Putamen (tissue), 1 donor: ENCODE measurements around the gene USP17L25.
"Not testable (repeated sequence)": the region's sequence is repeated elsewhere in the genome, so short reads cannot be mapped to it uniquely, and the experiment has no call there.

Source experiments
- DNase-seq: peaks from one replicate; pipeline ENCODE4 v3.0.0-alpha.2; 2016; ENCODE audit warnings: low spot score

USP17L25 gene, protein sequence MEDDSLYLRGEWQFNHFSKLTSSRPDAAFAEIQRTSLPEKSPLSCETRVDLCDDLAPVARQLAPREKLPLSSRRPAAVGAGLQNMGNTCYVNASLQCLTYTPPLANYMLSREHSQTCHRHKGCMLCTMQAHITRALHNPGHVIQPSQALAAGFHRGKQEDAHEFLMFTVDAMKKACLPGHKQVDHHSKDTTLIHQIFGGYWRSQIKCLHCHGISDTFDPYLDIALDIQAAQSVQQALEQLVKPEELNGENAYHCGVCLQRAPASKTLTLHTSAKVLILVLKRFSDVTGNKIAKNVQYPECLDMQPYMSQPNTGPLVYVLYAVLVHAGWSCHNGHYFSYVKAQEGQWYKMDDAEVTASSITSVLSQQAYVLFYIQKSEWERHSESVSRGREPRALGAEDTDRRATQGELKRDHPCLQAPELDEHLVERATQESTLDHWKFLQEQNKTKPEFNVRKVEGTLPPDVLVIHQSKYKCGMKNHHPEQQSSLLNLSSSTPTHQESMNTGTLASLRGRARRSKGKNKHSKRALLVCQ

DNA sequence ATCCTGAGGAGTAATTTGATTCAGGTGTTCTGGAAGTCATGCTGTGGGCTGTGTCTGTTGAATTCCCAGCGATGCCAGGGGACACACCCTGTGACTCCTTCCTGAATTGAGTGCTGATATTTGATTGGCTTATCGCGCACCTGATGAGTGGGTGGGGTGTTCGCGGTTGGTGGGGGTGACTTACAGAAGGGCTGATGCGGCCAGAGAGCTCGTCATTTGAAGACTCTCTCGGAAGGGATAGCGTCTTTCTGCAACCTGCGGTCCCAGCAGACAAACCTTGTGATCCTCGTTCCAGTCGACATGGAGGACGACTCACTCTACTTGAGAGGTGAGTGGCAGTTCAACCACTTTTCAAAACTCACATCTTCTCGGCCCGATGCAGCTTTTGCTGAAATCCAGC lies at the start of gene USP17L25:
USP17L25 (plus strand) TSS at position 301 of the 400 bp plus-strand sequence; CDS start at position 301, 0 bp downstream.
- not testable (repeated sequence) for DNase-seq

DNA sequence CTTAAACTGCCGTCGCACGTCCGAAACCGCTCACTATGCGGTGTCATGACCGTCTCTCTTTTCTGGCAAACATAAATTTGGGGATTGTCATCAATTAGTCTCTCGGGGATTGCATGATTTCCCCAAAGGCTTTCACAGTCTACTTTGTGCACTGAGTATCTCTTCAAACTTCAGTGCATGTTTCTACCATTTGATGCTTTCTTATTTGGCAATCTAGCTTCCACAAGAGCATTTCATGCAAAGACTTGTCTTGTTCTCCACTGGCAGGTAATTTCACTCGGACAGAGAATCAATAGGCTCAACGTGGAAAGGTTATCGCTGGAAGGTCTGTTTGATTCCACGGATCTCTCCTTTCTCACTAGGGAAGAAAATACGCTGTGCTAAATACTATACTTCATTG lies 5.5 kb upstream of the USP17L25 start:
- DNase-seq: not testable (repeated sequence)

DNA sequence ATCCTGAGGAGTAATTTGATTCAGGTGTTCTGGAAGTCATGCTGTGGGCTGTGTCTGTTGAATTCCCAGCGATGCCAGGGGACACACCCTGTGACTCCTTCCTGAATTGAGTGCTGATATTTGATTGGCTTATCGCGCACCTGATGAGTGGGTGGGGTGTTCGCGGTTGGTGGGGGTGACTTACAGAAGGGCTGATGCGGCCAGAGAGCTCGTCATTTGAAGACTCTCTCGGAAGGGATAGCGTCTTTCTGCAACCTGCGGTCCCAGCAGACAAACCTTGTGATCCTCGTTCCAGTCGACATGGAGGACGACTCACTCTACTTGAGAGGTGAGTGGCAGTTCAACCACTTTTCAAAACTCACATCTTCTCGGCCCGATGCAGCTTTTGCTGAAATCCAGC lies 4.8 kb upstream of the USP17L25 start, which contains the start of gene USP17L24:
USP17L24 (plus strand) TSS at position 301 of the 400 bp plus-strand sequence; CDS start at position 301, 0 bp downstream.
- not testable (repeated sequence) for DNase-seq

DNA sequence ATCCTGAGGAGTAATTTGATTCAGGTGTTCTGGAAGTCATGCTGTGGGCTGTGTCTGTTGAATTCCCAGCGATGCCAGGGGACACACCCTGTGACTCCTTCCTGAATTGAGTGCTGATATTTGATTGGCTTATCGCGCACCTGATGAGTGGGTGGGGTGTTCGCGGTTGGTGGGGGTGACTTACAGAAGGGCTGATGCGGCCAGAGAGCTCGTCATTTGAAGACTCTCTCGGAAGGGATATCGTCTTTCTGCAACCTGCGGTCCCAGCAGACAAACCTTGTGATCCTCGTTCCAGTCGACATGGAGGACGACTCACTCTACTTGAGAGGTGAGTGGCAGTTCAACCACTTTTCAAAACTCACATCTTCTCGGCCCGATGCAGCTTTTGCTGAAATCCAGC lies 4.6 kb downstream of the USP17L25 start, which contains the start of gene USP17L26:
USP17L26 (plus strand) TSS at position 301 of the 400 bp plus-strand sequence; CDS start at position 301, 0 bp downstream.
- not testable (repeated sequence) for DNase-seq

DNA sequence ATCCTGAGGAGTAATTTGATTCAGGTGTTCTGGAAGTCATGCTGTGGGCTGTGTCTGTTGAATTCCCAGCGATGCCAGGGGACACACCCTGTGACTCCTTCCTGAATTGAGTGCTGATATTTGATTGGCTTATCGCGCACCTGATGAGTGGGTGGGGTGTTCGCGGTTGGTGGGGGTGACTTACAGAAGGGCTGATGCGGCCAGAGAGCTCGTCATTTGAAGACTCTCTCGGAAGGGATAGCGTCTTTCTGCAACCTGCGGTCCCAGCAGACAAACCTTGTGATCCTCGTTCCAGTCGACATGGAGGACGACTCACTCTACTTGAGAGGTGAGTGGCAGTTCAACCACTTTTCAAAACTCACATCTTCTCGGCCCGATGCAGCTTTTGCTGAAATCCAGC lies 9.4 kb downstream of the USP17L25 start, which contains the start of gene USP17L5:
USP17L5 (plus strand) TSS at position 301 of the 400 bp plus-strand sequence; CDS start at position 301, 0 bp downstream.
- not testable (repeated sequence) for DNase-seq

DNA sequence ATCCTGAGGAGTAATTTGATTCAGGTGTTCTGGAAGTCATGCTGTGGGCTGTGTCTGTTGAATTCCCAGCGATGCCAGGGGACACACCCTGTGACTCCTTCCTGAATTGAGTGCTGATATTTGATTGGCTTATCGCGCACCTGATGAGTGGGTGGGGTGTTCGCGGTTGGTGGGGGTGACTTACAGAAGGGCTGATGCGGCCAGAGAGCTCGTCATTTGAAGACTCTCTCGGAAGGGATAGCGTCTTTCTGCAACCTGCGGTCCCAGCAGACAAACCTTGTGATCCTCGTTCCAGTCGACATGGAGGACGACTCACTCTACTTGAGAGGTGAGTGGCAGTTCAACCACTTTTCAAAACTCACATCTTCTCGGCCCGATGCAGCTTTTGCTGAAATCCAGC lies 14.1 kb downstream of the USP17L25 start, which contains the start of gene USP17L27:
USP17L27 (plus strand) TSS at position 301 of the 400 bp plus-strand sequence; CDS start at position 301, 0 bp downstream.
- not testable (repeated sequence) for DNase-seq

DNA sequence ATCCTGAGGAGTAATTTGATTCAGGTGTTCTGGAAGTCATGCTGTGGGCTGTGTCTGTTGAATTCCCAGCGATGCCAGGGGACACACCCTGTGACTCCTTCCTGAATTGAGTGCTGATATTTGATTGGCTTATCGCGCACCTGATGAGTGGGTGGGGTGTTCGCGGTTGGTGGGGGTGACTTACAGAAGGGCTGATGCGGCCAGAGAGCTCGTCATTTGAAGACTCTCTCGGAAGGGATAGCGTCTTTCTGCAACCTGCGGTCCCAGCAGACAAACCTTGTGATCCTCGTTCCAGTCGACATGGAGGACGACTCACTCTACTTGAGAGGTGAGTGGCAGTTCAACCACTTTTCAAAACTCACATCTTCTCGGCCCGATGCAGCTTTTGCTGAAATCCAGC lies 18.9 kb downstream of the USP17L25 start, which contains the start of gene USP17L28:
USP17L28 (plus strand) TSS at position 301 of the 400 bp plus-strand sequence; CDS start at position 301, 0 bp downstream.
- not testable (repeated sequence) for DNase-seq

DNA sequence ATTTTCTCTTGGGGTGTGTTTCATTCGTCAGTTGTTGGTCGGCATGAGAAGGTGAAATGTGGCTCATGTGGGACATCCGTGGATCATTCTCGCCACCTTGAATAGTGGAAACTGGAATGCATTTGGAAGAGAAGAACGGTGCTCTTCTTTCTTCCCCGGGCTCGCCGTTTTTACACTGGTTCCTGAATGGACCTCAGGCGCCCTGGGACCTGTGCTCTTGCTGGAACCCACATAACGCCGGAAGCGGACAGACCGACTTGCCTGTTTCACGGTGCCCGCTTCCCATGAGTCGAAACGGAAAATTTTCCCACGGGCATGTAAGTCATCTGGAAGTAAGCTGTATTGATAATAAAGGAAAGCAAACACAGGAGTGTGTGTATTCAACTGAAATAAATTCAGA lies 21.2 kb downstream of the USP17L25 start:
- not testable (repeated sequence) for DNase-seq

DNA sequence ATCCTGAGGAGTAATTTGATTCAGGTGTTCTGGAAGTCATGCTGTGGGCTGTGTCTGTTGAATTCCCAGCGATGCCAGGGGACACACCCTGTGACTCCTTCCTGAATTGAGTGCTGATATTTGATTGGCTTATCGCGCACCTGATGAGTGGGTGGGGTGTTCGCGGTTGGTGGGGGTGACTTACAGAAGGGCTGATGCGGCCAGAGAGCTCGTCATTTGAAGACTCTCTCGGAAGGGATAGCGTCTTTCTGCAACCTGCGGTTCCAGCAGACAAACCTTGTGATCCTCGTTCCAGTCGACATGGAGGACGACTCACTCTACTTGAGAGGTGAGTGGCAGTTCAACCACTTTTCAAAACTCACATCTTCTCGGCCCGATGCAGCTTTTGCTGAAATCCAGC lies 23.6 kb downstream of the USP17L25 start, which contains the start of gene USP17L29:
USP17L29 (plus strand) TSS at position 301 of the 400 bp plus-strand sequence; CDS start at position 301, 0 bp downstream.
- DNase-seq: not testable (repeated sequence)

DNA sequence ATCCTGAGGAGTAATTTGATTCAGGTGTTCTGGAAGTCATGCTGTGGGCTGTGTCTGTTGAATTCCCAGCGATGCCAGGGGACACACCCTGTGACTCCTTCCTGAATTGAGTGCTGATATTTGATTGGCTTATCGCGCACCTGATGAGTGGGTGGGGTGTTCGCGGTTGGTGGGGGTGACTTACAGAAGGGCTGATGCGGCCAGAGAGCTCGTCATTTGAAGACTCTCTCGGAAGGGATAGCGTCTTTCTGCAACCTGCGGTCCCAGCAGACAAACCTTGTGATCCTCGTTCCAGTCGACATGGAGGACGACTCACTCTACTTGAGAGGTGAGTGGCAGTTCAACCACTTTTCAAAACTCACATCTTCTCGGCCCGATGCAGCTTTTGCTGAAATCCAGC lies 33.1 kb downstream of the USP17L25 start, which contains the start of gene USP17L30:
USP17L30 (plus strand) TSS at position 301 of the 400 bp plus-strand sequence; CDS start at position 301, 0 bp downstream.
- DNase-seq: not testable (repeated sequence)

DNA sequence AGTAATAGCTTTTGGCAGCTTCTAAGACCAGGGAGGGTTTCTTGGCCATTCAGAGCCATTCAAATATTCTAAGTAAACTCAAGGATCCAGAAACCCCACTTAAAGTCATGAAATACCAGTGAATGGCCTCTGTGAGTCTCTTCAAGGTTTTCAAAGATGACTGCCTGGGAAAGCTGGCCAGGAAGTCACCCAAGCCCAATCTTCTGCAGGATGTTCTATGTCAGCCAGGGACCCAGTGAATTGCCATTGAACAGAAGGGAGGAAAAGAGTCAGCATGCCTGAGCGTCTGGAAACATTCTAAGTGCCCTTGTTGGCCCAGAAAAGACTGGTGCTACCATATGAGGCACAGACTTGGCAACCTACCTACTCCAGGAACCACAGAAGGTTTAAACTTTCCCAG lies 50.2 kb downstream of the USP17L25 start:
- not testable (repeated sequence) for DNase-seq
